Superior temporal gyrus (tissue), 1 donor: Measurements from ENCODE around the gene CRTAC1.

Experiments
- DNase-seq: peaks from one replicate; pipeline ENCODE4 v3.0.0-alpha.2; 2016; ENCODE audit errors: extremely low spot score

The CRTAC1 gene

GRCh38 chr10:97924678-97925077 is 105.7 kb downstream of the CRTAC1 start:
- no peak for DNase-seq

GRCh38 chr10:97923476-97923875 is 106.9 kb downstream of the CRTAC1 start:
- DNase-seq = no peak

- no peak for DNase-seq
Measured at GRCh38 chr10:97923057-97923456, 107.4 kb downstream of the CRTAC1 start.

GRCh38 chr10:97922022-97922758 is 108.2 kb downstream of the CRTAC1 start:
- DNase-seq = no peak

GRCh38 chr10:97921581-97922021 is 108.8 kb downstream of the CRTAC1 start:
- no peak for DNase-seq

- no peak for DNase-seq
Measured at GRCh38 chr10:97920865-97921264, 109.6 kb downstream of the CRTAC1 start.

- DNase-seq = no peak
Measured at GRCh38 chr10:97919012-97919411, 111.4 kb downstream of the CRTAC1 start.

GRCh38 chr10:97916586-97916985 is 113.8 kb downstream of the CRTAC1 start:
- peak; percentile 86 for DNase-seq

GRCh38 chr10:97915346-97916131 is 114.9 kb downstream of the CRTAC1 start:
- DNase-seq = peak; percentile 81

GRCh38 chr10:97914837-97915211 is 115.6 kb downstream of the CRTAC1 start:
- peak; percentile 86 for DNase-seq

GRCh38 chr10:97914171-97914836 is 116.1 kb downstream of the CRTAC1 start:
- no peak for DNase-seq

- DNase-seq = no peak
Measured at GRCh38 chr10:97913614-97914013, 116.8 kb downstream of the CRTAC1 start.

- DNase-seq = no peak
Measured at GRCh38 chr10:97913193-97913592, 117.2 kb downstream of the CRTAC1 start.

- DNase-seq = no peak
Measured at GRCh38 chr10:97911217-97911616, 119.2 kb downstream of the CRTAC1 start.

- no peak for DNase-seq
Measured at GRCh38 chr10:97910661-97911060, 119.8 kb downstream of the CRTAC1 start.

GRCh38 chr10:97907830-97908229 is 122.6 kb downstream of the CRTAC1 start:
- no peak for DNase-seq

GRCh38 chr10:97907211-97907610 is 123.2 kb downstream of the CRTAC1 start:
- DNase-seq = no peak

GRCh38 chr10:97905276-97905675 is 125.1 kb downstream of the CRTAC1 start:
- no peak for DNase-seq

GRCh38 chr10:97904576-97904975 is 125.8 kb downstream of the CRTAC1 start:
- DNase-seq = no peak

GRCh38 chr10:97904018-97904381 is 126.4 kb downstream of the CRTAC1 start:
- no peak for DNase-seq

- DNase-seq = no peak
Measured at GRCh38 chr10:97903128-97904017, 127.0 kb downstream of the CRTAC1 start.

GRCh38 chr10:97901381-97901780 is 129.0 kb downstream of the CRTAC1 start:
- no peak for DNase-seq
